PC-9 (cell line): ENCODE measurements around the gene RADIL.

ENCODE experiments used
- EZH2 ChIP-seq: fragments of 200-600 bp; sonication (generic); IDR thresholded peaks from 2 replicates; pipeline ENCODE4 v1.8.0; 2017; ENCODE audit warnings: antibody characterized with exemption, low read depth
- TF ChIP-seq, protein P1 (sequence below): fragments of 200-600 bp; sonication (generic); conservative IDR thresholded peaks from 2 replicates; pipeline ENCODE4 v1.6.1; 2017; ENCODE audit warnings: mixed run types, antibody characterized with exemption, mild to moderate bottlenecking, moderate library complexity

DNA sequence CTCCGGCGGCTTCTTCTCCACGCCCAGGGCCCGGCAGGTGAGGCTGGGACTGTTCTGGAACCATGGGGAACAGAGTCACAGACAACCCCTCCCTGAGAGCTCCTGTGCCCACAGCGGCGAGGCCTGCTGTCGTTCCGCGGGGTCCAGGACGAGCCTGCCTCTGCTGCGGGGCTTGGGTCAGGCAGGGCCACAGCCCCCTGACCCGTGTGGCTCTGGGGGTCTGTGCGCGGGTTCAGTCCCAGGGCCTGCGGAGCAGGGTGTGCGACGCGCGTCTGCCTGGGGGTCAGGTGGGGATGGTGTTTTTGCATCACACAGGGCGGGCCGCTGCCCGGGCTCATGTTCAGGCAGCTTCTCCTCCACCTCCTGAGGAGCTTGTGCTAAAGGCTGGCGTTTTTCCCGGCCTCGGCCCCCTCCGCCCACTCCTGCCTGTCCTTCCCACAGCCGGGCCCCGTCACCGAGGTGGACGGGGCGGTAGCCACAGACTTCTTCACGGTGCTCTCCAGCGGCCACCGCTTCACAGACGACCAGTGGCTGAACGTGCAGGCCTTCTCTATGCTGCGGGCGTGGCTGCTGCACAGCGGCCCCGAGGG lies 99.7 kb downstream of the RADIL start:
- TF ChIP-seq, protein P1, sequence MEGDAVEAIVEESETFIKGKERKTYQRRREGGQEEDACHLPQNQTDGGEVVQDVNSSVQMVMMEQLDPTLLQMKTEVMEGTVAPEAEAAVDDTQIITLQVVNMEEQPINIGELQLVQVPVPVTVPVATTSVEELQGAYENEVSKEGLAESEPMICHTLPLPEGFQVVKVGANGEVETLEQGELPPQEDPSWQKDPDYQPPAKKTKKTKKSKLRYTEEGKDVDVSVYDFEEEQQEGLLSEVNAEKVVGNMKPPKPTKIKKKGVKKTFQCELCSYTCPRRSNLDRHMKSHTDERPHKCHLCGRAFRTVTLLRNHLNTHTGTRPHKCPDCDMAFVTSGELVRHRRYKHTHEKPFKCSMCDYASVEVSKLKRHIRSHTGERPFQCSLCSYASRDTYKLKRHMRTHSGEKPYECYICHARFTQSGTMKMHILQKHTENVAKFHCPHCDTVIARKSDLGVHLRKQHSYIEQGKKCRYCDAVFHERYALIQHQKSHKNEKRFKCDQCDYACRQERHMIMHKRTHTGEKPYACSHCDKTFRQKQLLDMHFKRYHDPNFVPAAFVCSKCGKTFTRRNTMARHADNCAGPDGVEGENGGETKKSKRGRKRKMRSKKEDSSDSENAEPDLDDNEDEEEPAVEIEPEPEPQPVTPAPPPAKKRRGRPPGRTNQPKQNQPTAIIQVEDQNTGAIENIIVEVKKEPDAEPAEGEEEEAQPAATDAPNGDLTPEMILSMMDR, result no peak
- TF ChIP-seq EZH2, result no peak
